Measurements from ENCODE around the gene SCYL2.
A peak's percentile ranks its signal among the peaks of the same experiment; 100 is the strongest.
"Not testable (repeated sequence)": the region's sequence is repeated elsewhere in the genome, so short reads cannot be mapped to it uniquely, and the experiment has no call there.

Gene SCYL2

DNA sequence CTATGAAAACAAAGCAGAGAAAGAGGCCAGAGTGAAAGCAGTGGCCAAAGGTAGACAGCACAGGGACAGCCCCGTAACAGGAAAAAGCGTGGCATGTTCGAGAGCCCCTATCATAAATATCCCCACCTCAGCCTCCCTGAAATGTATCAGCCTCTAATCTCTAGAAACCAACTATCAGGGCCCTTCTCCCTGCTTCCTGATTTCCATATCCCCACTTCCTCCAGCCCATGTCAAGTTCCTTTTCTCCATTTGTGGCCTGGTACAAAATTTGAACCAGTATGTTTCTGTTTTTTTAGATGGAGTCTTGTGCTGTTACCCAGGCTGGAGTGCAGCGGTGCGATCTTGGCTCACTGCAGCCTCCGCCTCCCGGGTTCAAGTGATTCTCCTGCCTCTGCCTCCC lies 17.0 kb upstream of the SCYL2 start:
- Mint-ChIP-seq H3K27ac (no peak overlapping the region), H3K4me3 (no peak overlapping the region), H3K27me3 (no peaks in the 10 kb centered on the region), H3K36me3 (no peaks in the 10 kb centered on the region), H3K9me3 (no peaks in the 10 kb centered on the region), H3K4me1 (no peaks in the 10 kb centered on the region)

- Mint-ChIP-seq H3K27me3 (no peaks in the 10 kb centered on the region), H3K4me3 (no peak overlapping the region), H3K27ac (no peak overlapping the region), H3K4me1 (no peaks in the 10 kb centered on the region), H3K9me3 (no peaks in the 10 kb centered on the region), H3K36me3 (no peaks in the 10 kb centered on the region)
Measured at GRCh38 chr12:100251917-100252316, 15.1 kb upstream of the SCYL2 start.

DNA sequence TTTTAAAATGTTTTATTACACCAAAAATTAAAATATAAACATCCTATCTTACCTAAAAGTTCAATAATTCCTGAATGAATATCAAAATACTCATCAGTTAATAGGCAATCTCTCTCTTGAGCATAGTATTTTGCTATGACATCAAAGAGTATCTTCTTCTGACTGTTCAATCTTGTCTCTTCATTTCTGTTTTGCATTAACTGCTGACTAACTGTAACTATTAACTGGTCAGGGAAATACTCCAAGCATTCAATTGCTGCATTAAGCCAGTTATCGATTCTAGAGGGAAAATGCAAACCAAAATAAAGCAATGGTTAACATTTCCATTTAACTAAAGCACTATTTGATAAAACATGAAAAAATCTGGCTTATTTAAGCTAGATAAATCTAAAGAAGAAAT lies 13.5 kb upstream of the SCYL2 start:
- no peak overlapping the region for H3K4me3 Mint-ChIP-seq
- peaks cover 3% of the 10 kb centered on the region for H3K36me3 Mint-ChIP-seq
- H3K27me3 Mint-ChIP-seq = no peaks in the 10 kb centered on the region
- H3K27ac Mint-ChIP-seq = no peak overlapping the region
- peaks cover 5% of the 10 kb centered on the region for H3K4me1 Mint-ChIP-seq
- no peaks in the 10 kb centered on the region for H3K9me3 Mint-ChIP-seq

DNA sequence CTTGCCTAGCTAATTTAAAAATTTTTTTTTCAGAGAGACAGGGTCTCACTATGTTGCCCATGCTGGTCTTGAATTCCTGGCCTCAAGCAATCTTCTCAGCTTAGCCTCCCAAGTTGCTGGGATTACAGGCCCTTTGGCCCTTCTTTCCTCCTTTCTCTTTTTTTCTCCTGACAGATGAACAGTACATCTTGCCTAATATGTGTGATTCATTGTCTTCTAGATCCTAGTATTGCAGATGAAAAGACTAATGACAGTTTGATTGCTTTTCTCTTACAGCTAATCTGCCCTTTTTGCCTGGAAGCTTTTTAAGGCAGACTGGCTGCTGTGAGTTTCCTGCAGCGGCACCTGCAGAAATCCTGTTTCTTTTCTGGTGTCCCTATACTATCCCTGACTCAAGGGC lies 12.1 kb upstream of the SCYL2 start:
- Mint-ChIP-seq H3K4me1 (peaks cover 5% of the 10 kb centered on the region), H3K9me3 (no peaks in the 10 kb centered on the region), H3K36me3 (peaks cover 3% of the 10 kb centered on the region), H3K27ac (no peak overlapping the region), H3K4me3 (no peak overlapping the region), H3K27me3 (no peaks in the 10 kb centered on the region)

- H3K9me3 Mint-ChIP-seq = no peaks in the 10 kb centered on the region
- H3K4me3 Mint-ChIP-seq = no peak overlapping the region
- no peaks in the 10 kb centered on the region for H3K27me3 Mint-ChIP-seq
- no peak overlapping the region for H3K27ac Mint-ChIP-seq
- peaks cover 5% of the 10 kb centered on the region for H3K4me1 Mint-ChIP-seq
- peaks cover 3% of the 10 kb centered on the region for H3K36me3 Mint-ChIP-seq
Measured at GRCh38 chr12:100258127-100258526, 8.8 kb upstream of the SCYL2 start.

GRCh38 chr12:100263131-100263530 lies 3.8 kb upstream of the SCYL2 start:
- Mint-ChIP-seq H3K9me3 (no peaks in the 10 kb centered on the region), H3K4me3 (no peak overlapping the region), H3K27ac (no peak overlapping the region), H3K27me3 (no peaks in the 10 kb centered on the region), H3K4me1 (peaks cover 10% of the 10 kb centered on the region), H3K36me3 (peaks cover under 1% of the 10 kb centered on the region)

- not testable (repeated sequence) for H3K27ac Mint-ChIP-seq, H3K36me3 Mint-ChIP-seq, H3K27me3 Mint-ChIP-seq, H3K4me3 Mint-ChIP-seq, H3K9me3 Mint-ChIP-seq
- H3K4me1 Mint-ChIP-seq = peaks cover 23% of the 10 kb centered on the region
Measured at GRCh38 chr12:100265107-100265506, 1.9 kb upstream of the SCYL2 start.

- peak overlapping the region; percentile 99 for H3K4me3 Mint-ChIP-seq
- no peaks in the 10 kb centered on the region for H3K9me3 Mint-ChIP-seq
- peaks cover 27% of the 10 kb centered on the region for H3K4me1 Mint-ChIP-seq
- no peaks in the 10 kb centered on the region for H3K27me3 Mint-ChIP-seq
- no peak overlapping the region for H3K27ac Mint-ChIP-seq
- H3K36me3 Mint-ChIP-seq = peaks cover 2% of the 10 kb centered on the region
Measured at GRCh38 chr12:100265732-100266584, 1.0 kb upstream of the SCYL2 start.

- H3K27ac Mint-ChIP-seq = peak overlapping the region; percentile 98
- peak overlapping the region; percentile 99 for H3K4me3 Mint-ChIP-seq
- H3K27me3 Mint-ChIP-seq = no peaks in the 10 kb centered on the region
- H3K36me3 Mint-ChIP-seq = peaks cover 2% of the 10 kb centered on the region
- peaks cover 33% of the 10 kb centered on the region for H3K4me1 Mint-ChIP-seq
- no peaks in the 10 kb centered on the region for H3K9me3 Mint-ChIP-seq
Measured at GRCh38 chr12:100266585-100266834, 467 bp upstream of the SCYL2 start.

DNA sequence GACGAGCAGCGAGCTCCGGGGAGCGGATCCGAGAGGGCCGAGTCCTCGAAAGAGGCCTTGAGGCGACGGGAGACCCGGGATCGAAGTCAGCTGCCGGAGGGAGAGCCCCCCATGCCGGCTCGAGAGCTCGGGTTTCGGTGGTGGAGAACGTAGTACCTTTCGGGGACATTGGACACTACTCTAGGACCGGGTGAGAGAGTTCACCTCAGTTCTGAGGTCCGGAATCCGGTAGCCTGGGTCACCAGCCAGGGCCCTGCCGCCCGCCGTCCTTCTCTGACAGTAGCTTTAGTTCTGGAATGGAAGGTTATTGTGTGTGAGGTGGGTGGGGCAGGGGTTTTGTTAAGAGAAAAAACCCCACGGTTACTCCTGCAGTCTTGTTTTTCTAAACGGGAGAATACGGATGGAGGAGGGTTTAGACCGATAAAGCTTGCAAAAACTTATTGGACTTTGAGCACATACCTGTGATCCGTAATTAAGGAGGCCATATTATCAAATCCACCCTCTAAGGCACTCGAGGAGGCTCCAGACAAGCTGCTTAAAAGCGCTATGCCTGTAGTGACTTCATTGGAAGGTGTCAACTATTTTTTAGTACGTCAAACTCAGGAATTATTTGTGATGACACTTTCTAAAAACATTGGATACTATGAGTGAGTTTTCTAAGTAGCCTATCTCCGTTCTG lies 765 bp downstream of the SCYL2 start:
- Mint-ChIP-seq H3K9me3 (no peaks in the 10 kb centered on the region), H3K4me1 (peaks cover 45% of the 10 kb centered on the region), H3K27ac (peak overlapping the region; percentile 74), H3K27me3 (no peaks in the 10 kb centered on the region), H3K4me3 (peak overlapping the region; percentile 99), H3K36me3 (peaks cover 2% of the 10 kb centered on the region)

GRCh38 chr12:100268835-100269564 lies 2.0 kb downstream of the SCYL2 start:
- Mint-ChIP-seq H3K4me3 (peak overlapping the region; percentile 99), H3K4me1 (peaks cover 57% of the 10 kb centered on the region), H3K36me3 (peaks cover 2% of the 10 kb centered on the region), H3K9me3 (no peaks in the 10 kb centered on the region), H3K27ac (peak overlapping the region; percentile 52), H3K27me3 (no peaks in the 10 kb centered on the region)

GRCh38 chr12:100273782-100274181 lies 6.8 kb downstream of the SCYL2 start:
- Mint-ChIP-seq H3K9me3 (no peaks in the 10 kb centered on the region), H3K27ac (no peak overlapping the region), H3K36me3 (peaks cover 4% of the 10 kb centered on the region), H3K4me3 (no peak overlapping the region), H3K27me3 (no peaks in the 10 kb centered on the region), H3K4me1 (peaks cover 74% of the 10 kb centered on the region)

DNA sequence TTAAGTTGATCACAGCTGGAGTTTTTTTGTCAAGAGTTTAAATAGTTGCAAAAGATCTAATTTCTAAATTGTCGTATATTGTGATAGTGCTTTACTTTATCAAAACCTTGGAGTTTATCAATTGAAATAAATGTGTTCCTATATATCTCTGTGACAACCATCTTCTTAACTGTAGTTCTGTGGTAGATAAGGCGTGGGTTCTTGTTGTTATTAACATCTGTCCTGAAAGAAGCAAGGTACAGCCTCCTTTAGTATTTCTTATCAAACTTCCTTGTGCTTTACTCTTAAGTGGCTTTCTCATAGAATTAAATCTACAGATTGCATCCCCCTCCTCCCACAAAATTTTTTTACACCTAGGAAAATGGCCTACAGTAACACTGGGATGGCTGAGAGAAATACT lies 7.3 kb downstream of the SCYL2 start:
- Mint-ChIP-seq H3K4me1 (peaks cover 74% of the 10 kb centered on the region), H3K4me3 (no peak overlapping the region), H3K27me3 (no peaks in the 10 kb centered on the region), H3K36me3 (peaks cover 4% of the 10 kb centered on the region), H3K27ac (no peak overlapping the region), H3K9me3 (no peaks in the 10 kb centered on the region)

- Mint-ChIP-seq H3K4me1 (peaks cover 42% of the 10 kb centered on the region), H3K4me3 (no peak overlapping the region), H3K27ac (no peak overlapping the region), H3K9me3 (no peaks in the 10 kb centered on the region), H3K36me3 (peaks cover 2% of the 10 kb centered on the region), H3K27me3 (no peaks in the 10 kb centered on the region)
Measured at GRCh38 chr12:100279159-100279558, 12.2 kb downstream of the SCYL2 start.

- Mint-ChIP-seq H3K4me3 (no peak overlapping the region), H3K36me3 (peaks cover 2% of the 10 kb centered on the region)
Measured at GRCh38 chr12:100279607-100280244, 12.7 kb downstream of the SCYL2 start.

GRCh38 chr12:100284556-100284955 lies 17.6 kb downstream of the SCYL2 start:
- not testable (repeated sequence) for H3K9me3 Mint-ChIP-seq, H3K4me1 Mint-ChIP-seq, H3K27ac Mint-ChIP-seq, H3K4me3 Mint-ChIP-seq, H3K27me3 Mint-ChIP-seq, H3K36me3 Mint-ChIP-seq

More at GRCh38 chr12:100279607-100280244, 12.7 kb downstream of the SCYL2 start:
- no peaks in the 10 kb centered on the region for H3K9me3 Mint-ChIP-seq
- H3K4me1 Mint-ChIP-seq = peaks cover 37% of the 10 kb centered on the region
- no peaks in the 10 kb centered on the region for H3K27me3 Mint-ChIP-seq
- no peak overlapping the region for H3K27ac Mint-ChIP-seq

Measured in activated naive CD4-positive, alpha-beta T cell treated with anti-CD3 and anti-CD28 coated beads, Interleukin-2, amount 50 U/mL, for 24 hours (primary cell).